Left lung (tissue), 10 donors: ENCODE measurements around the gene PRG2. TPM values are rescaled to one million over a fixed set of nuclear protein-coding genes. Genes with fewer than 3 reads are reported as not detected.

Experiments used
- ATAC-seq: fragments of 200-7000 bp; cut with Tn5 transposase; one replicate; pipeline ENCODE4 v1.9.1; 2020; ENCODE audit warnings: moderate library complexity
- DNase-seq, 4 donors: peaks; one replicate each; pipeline ENCODE4 v3.0.0-alpha.2; 2013 to 2020
- H3K27ac ChIP-seq, 2 donors: fragments of 200-600 bp; sonication (generic) in 1 of 2; one replicate each; pipeline versions ENCODE4 v1.5.0 to v1.8.0; 2020 to 2021
- H3K27me3 ChIP-seq, 2 donors: fragments of 200-600 bp; sonication (generic) in 1 of 2; one replicate each; pipeline versions ENCODE4 v1.5.0 to v1.8.0; 2020 to 2021
- H3K36me3 ChIP-seq, 2 donors: fragments of 200-600 bp; sonication (generic) in 1 of 2; one replicate each; pipeline versions ENCODE4 v1.5.0 to v1.8.0; 2020 to 2021
- H3K4me1 ChIP-seq, 2 donors: fragments of 200-600 bp; one replicate each; pipeline ENCODE4 v1.8.0; 2021
- H3K4me3 ChIP-seq, 2 donors: fragments of 200-600 bp; sonication (generic) in 1 of 2; one replicate each; pipeline versions ENCODE4 v1.5.0 to v1.8.0; 2020 to 2021; ENCODE audit warnings: mild to moderate bottlenecking in 1 of 2
- H3K9me3 ChIP-seq, 2 donors: fragments of 200-600 bp; sonication (generic) in 1 of 2; one replicate each; pipeline versions ENCODE4 v1.5.0 to v1.8.0; 2020 to 2021
- intact Hi-C, 2 donors: fragments of 100-400 bp; cut with DNase I; formaldehyde crosslinking; loops; one replicate each; pipeline versions ENCODE4 v1.11.2 to v1.14.2; 2022
- polyA plus RNA-seq, 6 donors: library from polyadenylated mRNA; unstranded; fragments of 120-200 nt; gene quantifications; one replicate each; pipeline ENCODE4 v1.2.1, GENCODE V29; 2013; ENCODE audit not compliant: insufficient read length in 6 of 6
- total RNA-seq, 2 donors: library from RNA; stranded (reverse); fragmentation: NEBNext Ultra II Directional; extraction: Animal tissue kit (Norgen Biotek cat#: 25700); gene quantifications; one replicate each; pipeline ENCODE4 v1.2.1, GENCODE V29; 2021
- TF ChIP-seq, protein P1 (sequence below), 2 donors: fragments of 200-600 bp; sonication (generic) in 1 of 2; IDR thresholded peaks; one replicate each; pipeline versions ENCODE4 v1.5.0 to v1.8.0; 2021; ENCODE audit warnings: antibody characterized with exemption in 2 of 2
- donor health status: DM: no; HTN: yes; CAD: no.
- donor health status: DM: no; HTN: no; CAD: no.

Gene PRG2
- total and polyA plus RNA-seq, 8 donors = 0.34 to 1.7 (median 1.3) TPM; not detected in 1

- TF ChIP-seq, protein P1, sequence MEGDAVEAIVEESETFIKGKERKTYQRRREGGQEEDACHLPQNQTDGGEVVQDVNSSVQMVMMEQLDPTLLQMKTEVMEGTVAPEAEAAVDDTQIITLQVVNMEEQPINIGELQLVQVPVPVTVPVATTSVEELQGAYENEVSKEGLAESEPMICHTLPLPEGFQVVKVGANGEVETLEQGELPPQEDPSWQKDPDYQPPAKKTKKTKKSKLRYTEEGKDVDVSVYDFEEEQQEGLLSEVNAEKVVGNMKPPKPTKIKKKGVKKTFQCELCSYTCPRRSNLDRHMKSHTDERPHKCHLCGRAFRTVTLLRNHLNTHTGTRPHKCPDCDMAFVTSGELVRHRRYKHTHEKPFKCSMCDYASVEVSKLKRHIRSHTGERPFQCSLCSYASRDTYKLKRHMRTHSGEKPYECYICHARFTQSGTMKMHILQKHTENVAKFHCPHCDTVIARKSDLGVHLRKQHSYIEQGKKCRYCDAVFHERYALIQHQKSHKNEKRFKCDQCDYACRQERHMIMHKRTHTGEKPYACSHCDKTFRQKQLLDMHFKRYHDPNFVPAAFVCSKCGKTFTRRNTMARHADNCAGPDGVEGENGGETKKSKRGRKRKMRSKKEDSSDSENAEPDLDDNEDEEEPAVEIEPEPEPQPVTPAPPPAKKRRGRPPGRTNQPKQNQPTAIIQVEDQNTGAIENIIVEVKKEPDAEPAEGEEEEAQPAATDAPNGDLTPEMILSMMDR (IDR thresholded peaks at IDR 0.05) = no peak
- no peaks in the 10 kb centered on the region for H3K9me3 ChIP-seq
- H3K27ac ChIP-seq = no peak overlapping the region
- H3K4me1 ChIP-seq = no peaks in the 10 kb centered on the region
- H3K36me3 ChIP-seq = no peaks in the 10 kb centered on the region
- no peaks in the 10 kb centered on the region for H3K27me3 ChIP-seq
- ATAC-seq = no peak
- intact Hi-C loops = no loop called here
- no peak overlapping the region for H3K4me3 ChIP-seq
- DNase-seq = no peak
Measured at GRCh38 chr11:57392763-57393105, 2.3 kb upstream of the PRG2 start.

DNA sequence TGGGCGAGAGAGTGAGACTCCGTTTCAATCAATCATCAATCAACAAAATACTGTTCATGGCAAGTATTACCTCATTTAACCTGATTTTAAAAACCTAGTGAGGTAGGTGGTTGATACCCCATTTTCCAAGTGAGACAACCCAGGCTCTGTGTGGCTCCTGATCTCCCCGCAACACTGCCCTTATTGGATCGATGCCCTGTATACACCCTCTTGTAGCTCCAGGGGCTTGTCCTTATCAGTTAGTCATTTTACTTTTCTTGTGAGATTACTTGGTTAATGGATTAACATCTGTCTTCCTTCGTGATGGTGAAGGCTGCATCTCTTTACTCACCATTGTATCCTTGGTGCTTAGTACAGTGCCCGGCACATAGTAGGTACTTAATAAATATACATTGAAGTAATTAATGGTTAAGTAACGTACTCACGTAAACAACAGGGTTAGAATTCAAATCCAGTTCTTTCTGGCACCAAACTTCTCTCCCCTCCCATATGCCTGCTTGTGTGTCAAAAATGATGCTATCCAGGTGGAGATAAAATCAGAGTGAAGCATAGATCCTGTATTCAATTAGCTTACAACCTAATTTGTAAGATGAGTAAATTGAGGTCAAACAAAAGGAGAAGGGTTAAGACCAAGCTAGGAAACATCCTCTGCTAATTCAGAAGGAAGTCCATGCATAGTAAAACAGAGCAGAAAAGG, 1.8 kb upstream of the PRG2 start:
- intact Hi-C loops = no loop called here
- no peak for DNase-seq
- Histone ChIP-seq H3K27ac (no peak overlapping the region), H3K27me3 (no peaks in the 10 kb centered on the region), H3K4me3 (no peak overlapping the region), H3K36me3 (no peaks in the 10 kb centered on the region), H3K4me1 (no peaks in the 10 kb centered on the region), H3K9me3 (no peaks in the 10 kb centered on the region)
- ATAC-seq = no peak
- TF ChIP-seq, protein P1 (IDR thresholded peaks at IDR 0.05) = no peak

DNA sequence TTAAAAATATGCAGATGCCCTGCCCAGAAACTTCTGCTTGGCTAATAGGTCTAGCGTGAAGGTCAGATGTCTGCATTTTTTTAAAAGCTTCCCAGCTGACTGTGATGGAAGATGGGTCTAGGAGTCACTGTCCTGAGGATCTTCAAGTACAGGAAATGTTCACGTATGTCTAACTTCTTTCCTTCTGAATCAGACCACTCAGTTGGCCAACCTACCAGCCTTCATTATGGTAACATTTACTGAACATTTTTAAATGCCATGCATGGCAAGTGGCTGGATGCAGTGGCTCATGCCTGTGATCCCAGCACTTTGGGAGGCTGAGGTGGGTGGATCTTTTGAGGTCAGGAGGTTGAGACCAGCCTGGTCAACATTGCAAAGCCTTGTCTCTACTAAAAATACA, 1.1 kb upstream of the PRG2 start:
- Histone ChIP-seq H3K9me3 (no peaks in the 10 kb centered on the region), H3K36me3 (no peaks in the 10 kb centered on the region), H3K27me3 (no peaks in the 10 kb centered on the region), H3K4me1 (no peaks in the 10 kb centered on the region), H3K4me3 (no peak overlapping the region), H3K27ac (no peak overlapping the region)
- TF ChIP-seq, protein P1 (IDR thresholded peaks at IDR 0.05) = no peak
- intact Hi-C loops = no loop called here
- ATAC-seq = no peak
- no peak for DNase-seq

DNA sequence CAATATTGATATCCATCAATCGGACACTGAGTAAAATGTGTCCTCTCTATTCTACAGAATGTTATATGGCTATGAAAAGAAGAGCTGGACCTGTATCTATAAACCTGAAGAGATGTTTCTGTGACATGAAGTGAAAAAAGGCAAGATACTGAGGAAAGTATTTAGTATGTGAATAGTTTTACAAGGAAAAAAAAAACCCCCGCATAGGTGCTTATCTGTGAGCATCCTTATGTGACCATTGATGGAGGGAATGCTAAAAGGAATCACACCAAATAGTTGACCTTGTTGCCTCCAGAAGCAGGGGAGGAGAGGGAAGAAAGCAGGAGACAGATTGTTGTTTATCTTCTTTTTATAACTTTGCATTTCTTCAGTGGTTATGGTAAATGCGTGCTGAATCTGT, 661 bp upstream of the PRG2 start:
- no peaks in the 10 kb centered on the region for H3K27me3 ChIP-seq
- H3K9me3 ChIP-seq = no peaks in the 10 kb centered on the region
- DNase-seq (no peak), ATAC-seq (no peak)
- no peak overlapping the region for H3K4me3 ChIP-seq
- intact Hi-C loops = no loop called here
- no peaks in the 10 kb centered on the region for H3K4me1 ChIP-seq
- no peak overlapping the region for H3K27ac ChIP-seq
- no peaks in the 10 kb centered on the region for H3K36me3 ChIP-seq
- TF ChIP-seq, protein P1 (IDR thresholded peaks at IDR 0.05) = no peak

- intact Hi-C loops = no loop called here
- ATAC-seq = peak; percentile 22
- no peak for DNase-seq
- no peak overlapping the region for H3K4me3 ChIP-seq
- H3K27ac ChIP-seq = no peak overlapping the region
- no peaks in the 10 kb centered on the region for H3K36me3 ChIP-seq
- TF ChIP-seq, protein P1 (IDR thresholded peaks at IDR 0.05) = no peak
- H3K9me3 ChIP-seq = no peaks in the 10 kb centered on the region
- H3K4me1 ChIP-seq = no peaks in the 10 kb centered on the region
- H3K27me3 ChIP-seq = no peaks in the 10 kb centered on the region
Measured at GRCh38 chr11:57387289-57388030, 3.0 kb downstream of the PRG2 start.
